Measurements from ENCODE around the gene DONSON. TPM values are rescaled to one million over a fixed set of nuclear protein-coding genes. Genes with fewer than 3 reads are reported as not detected.

DONSON gene
- total and polyA plus RNA-seq, 9 of the 15 experiments (the other 6 are each of a cell fraction or from before 2014, with no cell fraction given), result 26.7 to 124 (median 62.6) TPM

DNA sequence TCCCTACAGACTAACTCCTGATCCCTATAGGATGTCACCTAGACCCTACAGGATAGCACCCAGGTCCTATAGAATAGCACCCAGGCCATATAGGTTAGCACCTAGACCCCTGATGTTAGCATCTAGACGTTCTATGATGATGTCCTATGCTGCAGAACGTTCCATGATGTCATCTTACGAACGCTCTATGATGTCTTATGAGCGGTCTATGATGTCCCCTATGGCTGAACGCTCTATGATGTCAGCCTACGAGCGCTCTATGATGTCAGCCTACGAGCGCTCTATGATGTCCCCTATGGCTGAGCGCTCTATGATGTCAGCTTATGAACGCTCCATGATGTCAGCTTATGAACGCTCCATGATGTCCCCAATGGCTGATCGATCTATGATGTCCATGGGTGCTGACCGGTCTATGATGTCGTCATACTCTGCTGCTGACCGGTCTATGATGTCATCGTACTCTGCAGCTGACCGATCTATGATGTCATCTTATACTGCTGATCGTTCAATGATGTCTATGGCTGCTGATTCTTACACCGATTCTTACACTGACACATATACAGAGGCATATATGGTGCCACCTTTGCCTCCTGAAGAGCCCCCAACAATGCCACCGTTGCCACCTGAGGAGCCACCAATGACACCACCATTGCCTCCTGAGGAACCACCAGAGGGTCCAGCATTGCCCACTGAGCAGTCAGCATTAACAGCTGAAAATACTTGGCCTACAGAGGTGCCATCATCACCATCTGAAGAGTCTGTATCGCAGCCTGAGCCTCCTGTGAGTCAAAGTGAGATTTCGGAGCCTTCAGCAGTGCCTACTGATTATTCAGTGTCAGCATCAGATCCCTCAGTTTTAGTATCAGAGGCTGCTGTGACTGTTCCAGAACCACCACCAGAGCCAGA lies 36.1 kb downstream of the DONSON start (continued):
- TF ChIP-seq NR4A1 (CRISPR knock-in tag; IDR thresholded peaks at IDR 0.05) (no peak), NR4A1 (tag; IDR thresholded peaks at IDR 0.05) (no peak), CREM (IDR thresholded peaks at IDR 0.05; ENCODE audit: low read depth) (peak; percentile 93), POLR2B (IDR thresholded peaks at IDR 0.05; ENCODE audit: low read depth, partially characterized antibody) (peak; percentile 66), SIN3A (IDR thresholded peaks at IDR 0.05; ENCODE audit: borderline replicate concordance in 2 of 2, control insufficient read depth in 1 of 2, low read depth in 2 of 2, low read length in 2 of 2) (peak in 1 of 2 experiments; percentile 48; a peak in 1 of 4 replicates), CHD2 (IDR thresholded peaks at IDR 0.05; ENCODE audit: low read depth, low read length) (0 out of 2 replicates have a peak, but pooled peaks have one; percentile 27), JUND (IDR thresholded peaks at IDR 0.05; ENCODE audit: borderline replicate concordance, low read depth, low read length) (0 out of 2 replicates have a peak, but pooled peaks have one; percentile 3), JUND (tag; IDR thresholded peaks at IDR 0.05; ENCODE audit: borderline replicate concordance, low read depth, low read length) (peak; percentile 86; the same call in 2 of the 3 replicates), ZNF696 (CRISPR knock-in tag; conservative IDR thresholded peaks at IDR 0.05) (no peak), TAF1 (IDR thresholded peaks at IDR 0.05; ENCODE audit: control insufficient read depth, extremely low read depth, insufficient read depth, low read length, severe bottlenecking) (peak; percentile 10), SP1 (CRISPR knock-in tag; IDR thresholded peaks at IDR 0.05) (0 out of 2 replicates have a peak, but pooled peaks have one; percentile 15), KHSRP (IDR thresholded peaks at IDR 0.05) (peak; percentile 69; the same call in 1 of the 2 replicates), POLR2AphosphoS2 (IDR thresholded peaks at IDR 0.05; ENCODE audit: low read length) (peak; percentile 81; the same call in 1 of the 2 replicates), ZNF347 (CRISPR knock-in tag; IDR thresholded peaks at IDR 0.05; ENCODE audit: low read depth) (no peak), KDM4B (IDR thresholded peaks at IDR 0.05; ENCODE audit: borderline replicate concordance in 2 of 2, low read depth in 1 of 2) (0 out of 4 replicates have a peak, but pooled peaks of 1 of the 2 experiments have one; percentile 30), SUPT5H (IDR thresholded peaks at IDR 0.05) (peak; percentile 71), POLR2AphosphoS5 (IDR thresholded peaks at IDR 0.05; ENCODE audit: control insufficient read depth, insufficient read depth, low read depth, low read length) (peak; percentile 29), MTA3 (IDR thresholded peaks at IDR 0.05; ENCODE audit: borderline replicate concordance) (peak; percentile 62; the same call in 1 of the 2 replicates), ELF4 (CRISPR knock-in tag; IDR thresholded peaks at IDR 0.05) (no peak), PML (IDR thresholded peaks at IDR 0.05; ENCODE audit: low read length) (peak; percentile 16; the same call in 1 of the 2 replicates)
- TF ChIP-seq, protein P1, sequence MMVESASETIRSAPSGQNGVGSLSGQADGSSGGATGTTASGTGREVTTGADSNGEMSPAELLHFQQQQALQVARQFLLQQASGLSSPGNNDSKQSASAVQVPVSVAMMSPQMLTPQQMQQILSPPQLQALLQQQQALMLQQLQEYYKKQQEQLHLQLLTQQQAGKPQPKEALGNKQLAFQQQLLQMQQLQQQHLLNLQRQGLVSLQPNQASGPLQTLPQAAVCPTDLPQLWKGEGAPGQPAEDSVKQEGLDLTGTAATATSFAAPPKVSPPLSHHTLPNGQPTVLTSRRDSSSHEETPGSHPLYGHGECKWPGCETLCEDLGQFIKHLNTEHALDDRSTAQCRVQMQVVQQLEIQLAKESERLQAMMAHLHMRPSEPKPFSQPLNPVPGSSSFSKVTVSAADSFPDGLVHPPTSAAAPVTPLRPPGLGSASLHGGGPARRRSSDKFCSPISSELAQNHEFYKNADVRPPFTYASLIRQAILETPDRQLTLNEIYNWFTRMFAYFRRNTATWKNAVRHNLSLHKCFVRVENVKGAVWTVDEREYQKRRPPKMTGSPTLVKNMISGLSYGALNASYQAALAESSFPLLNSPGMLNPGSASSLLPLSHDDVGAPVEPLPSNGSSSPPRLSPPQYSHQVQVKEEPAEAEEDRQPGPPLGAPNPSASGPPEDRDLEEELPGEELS (CRISPR knock-in tag; IDR thresholded peaks at IDR 0.05; ENCODE audit: borderline replicate concordance), result no peak
- TF ChIP-seq, protein P2, sequence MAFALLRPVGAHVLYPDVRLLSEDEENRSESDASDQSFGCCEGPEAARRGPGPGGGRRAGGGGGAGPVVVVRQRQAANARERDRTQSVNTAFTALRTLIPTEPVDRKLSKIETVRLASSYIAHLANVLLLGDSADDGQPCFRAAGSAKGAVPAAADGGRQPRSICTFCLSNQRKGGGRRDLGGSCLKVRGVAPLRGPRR (CRISPR knock-in tag; IDR thresholded peaks at IDR 0.05), result 0 out of 2 replicates have a peak, but pooled peaks have one; percentile 12
- TF ChIP-seq, protein P3, sequence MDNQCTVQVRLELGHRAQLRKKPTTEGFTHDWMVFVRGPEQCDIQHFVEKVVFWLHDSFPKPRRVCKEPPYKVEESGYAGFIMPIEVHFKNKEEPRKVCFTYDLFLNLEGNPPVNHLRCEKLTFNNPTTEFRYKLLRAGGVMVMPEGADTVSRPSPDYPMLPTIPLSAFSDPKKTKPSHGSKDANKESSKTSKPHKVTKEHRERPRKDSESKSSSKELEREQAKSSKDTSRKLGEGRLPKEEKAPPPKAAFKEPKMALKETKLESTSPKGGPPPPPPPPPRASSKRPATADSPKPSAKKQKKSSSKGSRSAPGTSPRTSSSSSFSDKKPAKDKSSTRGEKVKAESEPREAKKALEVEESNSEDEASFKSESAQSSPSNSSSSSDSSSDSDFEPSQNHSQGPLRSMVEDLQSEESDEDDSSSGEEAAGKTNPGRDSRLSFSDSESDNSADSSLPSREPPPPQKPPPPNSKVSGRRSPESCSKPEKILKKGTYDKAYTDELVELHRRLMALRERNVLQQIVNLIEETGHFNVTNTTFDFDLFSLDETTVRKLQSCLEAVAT (IDR thresholded peaks at IDR 0.05), result 0 out of 4 replicates have a peak, but pooled peaks of 1 of the 2 experiments have one; percentile 29
